NCI-H82 treated with DMSO at 0.1 percent for 48 hours (cell line): Measurements from ENCODE around the gene ATG4B.

Source experiments
- DNase-seq: peaks from one replicate; lab custom pipeline; 2025; ENCODE audit not compliant: unreplicated experiment; lab: John Stamatoyannopoulos, UW

Gene ATG4B

DNA sequence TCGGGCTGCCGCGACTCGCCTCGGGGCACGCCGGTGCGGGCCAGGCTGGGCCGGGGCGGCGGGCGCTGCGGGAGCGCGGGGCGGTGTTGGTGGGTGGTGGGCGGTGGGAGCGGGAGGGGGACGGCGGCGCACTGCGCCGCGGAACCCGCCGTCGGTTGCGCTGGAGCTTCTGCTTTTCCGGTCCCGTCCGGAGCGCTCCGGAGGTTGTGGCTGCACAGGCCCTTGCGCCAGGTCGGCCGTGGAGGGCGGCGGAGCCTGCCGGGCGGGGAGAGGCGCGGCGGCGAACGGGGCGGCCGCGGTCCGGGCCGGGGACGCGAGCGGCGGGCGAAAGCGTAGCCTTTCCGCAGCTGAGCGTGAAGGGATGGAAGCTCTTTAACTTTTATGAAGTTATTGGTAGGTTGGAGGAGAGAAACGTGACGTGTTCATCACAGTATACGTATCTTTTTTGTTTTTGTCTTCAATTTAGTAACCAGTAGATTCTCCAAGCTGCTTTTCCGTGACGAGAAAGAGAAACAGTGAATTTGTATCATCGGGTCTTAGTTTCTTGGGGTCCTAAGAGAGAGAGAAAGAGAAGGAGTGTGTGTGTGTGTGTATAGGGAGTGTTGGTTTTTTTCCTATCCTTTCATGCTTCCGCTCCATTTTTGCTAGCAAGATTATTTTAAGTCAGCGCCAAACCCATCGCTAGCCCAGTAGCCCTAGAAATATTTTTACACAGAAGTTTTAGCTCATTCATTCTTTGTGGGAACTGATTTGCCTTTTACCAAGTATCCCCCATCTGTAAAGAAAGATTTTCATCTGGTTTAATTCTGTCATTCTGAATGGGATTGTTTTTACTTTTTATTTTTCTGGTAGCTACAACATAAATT, 535 bp downstream of the ATG4B start:
- DNase-seq: no peak

DNA sequence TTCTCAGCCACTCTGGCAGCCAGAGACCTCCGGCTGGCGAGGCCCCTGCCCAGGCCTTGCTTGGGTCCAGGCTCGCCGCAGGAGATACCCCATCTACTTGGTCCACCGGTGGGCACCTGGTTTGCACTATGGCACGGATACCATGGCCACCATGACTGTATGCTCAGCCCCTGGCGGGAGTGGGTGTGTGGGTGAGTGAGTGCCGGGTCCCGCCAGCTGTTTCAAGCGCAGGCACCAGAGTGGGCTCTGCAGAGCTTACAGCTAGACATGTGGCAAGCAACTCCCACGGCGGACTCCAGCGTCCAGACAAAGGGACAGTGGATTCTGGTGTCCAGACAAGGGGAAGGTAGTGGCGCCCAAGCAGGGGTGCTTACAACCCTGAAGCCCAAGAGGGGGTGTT, 1.4 kb downstream of the ATG4B start:
- DNase-seq: no peak

DNA sequence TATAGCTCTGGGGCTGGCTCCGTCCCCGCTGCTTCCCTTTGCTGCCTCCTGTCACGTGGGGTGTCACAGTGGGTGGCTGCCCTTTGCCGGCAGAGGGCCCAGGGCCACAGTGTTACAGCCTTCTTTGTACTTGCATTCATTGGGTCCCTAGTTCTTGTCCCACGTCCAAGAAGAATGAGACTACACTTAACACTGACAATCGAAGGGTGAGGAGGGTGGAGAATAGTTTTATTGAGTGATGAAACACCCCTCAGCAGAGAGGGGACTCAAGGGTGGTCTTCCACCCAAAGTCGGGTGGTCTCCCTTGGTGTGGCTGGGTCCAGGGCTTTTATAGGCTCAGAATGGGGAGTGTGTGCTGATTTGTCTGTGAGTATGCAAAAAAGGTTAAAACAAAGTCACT, 1.9 kb downstream of the ATG4B start:
- DNase-seq: no peak

DNA sequence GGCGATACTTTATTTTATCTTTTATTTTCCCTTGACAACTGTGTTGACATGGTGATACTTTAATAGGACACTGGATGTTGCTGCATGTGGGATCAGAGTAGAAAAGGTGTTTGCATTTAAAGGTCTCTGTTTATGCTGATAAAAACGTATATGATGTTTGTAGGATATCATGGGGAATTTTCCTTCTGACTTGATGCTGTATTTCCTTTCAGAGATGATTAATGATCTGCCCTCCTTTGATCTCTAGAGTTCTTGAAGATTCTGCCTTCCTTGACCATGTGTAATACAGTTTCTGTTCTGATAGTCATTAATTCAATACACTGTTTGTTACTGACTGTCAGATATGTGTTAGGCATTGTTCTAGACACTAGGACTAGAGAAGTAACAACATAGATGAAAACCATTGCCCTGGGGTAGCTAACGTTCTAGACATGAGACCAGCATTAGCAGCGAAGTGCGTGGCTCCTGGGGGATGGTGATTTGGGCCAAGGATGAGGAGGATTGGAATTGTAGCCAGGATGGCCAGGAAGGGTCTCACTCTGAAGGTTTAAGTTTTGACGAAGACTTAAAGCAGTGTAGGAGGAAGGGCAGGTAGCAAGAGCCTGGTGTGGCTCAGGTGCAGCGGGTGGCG, 2.8 kb downstream of the ATG4B start:
- no peak for DNase-seq

- DNase-seq: no peak
Measured at GRCh38 chr2:241641631-241642030, 4.1 kb downstream of the ATG4B start.

DNA sequence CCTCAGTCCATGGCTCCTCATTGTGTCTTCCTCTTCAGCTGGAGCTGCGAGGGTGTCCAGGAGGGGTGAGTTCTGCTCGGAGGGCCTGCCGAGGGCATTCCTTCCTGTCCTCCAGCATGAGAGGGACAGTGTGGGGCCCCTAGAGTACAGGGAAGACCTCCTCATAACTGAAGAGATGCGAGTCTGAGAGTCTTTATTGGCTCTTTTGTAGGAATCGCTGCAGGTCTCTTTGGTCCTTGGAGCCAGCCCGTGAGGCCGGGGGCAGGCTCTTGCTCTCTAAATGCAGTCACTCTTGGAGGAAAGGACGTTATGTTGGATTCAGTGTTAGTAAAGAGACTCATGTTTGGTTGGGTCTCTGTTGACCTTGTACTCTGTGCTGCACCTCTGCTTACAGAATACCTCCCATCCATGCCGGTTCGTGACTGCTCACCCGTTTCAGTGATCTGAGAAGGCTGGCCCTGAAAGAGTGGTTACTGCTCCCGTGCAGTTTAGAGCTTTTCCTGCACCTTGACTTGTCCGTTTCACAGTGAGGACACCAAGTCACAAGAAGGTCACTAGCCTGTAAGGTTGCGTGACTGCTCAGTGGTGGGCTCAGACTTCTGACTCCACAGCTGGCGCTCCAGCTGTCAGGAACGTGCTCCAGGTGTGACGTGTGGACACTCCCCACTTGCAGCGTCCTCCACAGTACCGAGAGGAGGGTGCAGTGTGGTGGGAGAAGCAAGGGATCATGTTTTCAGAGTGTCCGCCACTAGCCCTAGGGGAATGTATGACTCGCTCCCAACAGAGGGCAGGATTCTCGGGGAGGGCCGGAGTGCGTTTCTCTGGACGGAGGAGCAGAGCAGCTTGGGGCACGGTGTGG, 7.8 kb downstream of the ATG4B start:
- no peak for DNase-seq

GRCh38 chr2:241645915-241646645, 8.6 kb downstream of the ATG4B start:
- DNase-seq: no peak

DNA sequence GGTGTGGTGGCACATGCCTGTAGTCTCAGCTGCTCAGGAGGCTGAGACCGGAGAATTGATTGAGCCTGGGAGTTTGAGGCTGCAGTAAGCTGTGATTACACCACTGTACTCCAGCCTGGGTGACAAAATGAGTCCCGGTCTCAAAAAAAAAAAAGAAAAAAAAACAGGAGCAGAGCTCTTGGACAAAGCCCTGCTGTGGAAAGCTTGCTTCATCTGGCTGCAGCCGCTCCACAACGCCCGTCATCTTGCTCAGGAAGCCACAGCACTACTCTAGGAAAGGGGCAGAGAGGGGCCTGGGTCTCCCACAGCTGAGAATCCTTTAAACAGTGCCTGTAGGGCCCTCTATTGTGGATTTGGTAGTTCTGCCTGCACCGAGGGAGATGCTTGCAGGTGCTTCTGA, 11.0 kb downstream of the ATG4B start:
- no peak for DNase-seq

DNA sequence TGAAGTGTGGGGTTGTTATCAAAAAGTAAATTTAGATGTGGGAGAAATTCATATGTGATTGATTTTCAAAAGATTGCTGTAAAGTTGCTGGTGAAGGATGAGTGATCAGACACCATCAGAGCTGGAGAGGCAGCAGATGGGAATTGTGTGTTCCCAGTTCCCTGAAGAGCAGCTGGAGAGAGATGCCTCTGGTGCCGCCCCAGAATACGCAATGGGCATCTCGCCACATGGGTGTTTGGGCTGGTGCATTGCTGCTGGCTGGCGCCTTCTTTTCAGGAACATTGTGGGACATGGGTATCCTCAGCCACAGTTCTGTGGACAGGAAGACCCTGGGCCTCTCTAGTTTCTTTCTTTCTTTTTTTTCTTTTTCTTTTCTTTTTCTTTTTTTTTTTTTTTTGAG, 11.9 kb downstream of the ATG4B start:
- no peak for DNase-seq

- DNase-seq: no peak
Measured at GRCh38 chr2:241649927-241650326, 12.4 kb downstream of the ATG4B start.

GRCh38 chr2:241652142-241652541, 14.6 kb downstream of the ATG4B start:
- no peak for DNase-seq

DNA sequence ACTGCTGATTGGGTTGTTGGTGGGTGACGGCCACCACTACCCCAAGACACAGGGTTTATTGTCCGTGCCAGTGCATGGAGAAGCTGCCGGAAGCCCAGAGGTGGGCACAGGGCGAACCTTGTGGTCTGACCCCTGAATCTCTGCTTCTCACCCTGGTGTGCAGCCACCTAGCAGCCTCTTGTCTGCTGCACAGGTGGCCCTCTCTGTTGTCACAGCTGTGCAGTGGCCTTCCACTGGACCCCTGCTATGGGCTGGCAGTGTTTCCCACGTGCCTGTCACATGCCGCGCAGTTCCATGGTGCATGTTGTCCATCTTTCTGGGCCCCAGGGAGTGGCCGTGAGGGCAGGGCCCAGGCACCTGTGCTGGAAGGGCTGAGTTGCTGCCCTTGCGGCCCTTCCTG, 15.2 kb downstream of the ATG4B start:
- DNase-seq: no peak

DNA sequence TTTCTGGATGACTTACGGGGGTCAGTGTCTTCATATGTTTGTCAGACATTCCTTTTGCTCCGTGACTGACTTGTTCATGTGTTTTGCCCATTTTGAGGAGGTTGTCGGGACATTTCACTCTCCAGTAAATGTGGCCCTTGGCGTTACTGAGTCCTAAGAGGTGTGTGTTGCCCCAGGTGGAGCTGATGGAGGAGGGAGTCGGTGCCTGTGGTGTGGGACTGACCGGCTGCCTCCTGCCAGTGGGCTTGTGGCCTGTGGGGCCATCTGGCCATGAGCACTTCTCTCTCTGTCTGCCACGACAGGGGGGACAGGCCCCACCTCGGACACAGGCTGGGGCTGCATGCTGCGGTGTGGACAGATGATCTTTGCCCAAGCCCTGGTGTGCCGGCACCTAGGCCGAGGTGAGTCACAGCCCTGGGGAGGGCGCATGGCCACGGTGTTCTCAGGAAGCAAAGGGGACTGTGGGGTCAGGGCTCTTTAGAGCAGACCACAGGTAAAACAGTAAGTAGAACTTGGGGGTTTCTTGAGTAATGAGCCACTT, 15.8 kb downstream of the ATG4B start:
- DNase-seq: no peak

GRCh38 chr2:241654551-241654950, 17.1 kb downstream of the ATG4B start:
- no peak for DNase-seq

DNA sequence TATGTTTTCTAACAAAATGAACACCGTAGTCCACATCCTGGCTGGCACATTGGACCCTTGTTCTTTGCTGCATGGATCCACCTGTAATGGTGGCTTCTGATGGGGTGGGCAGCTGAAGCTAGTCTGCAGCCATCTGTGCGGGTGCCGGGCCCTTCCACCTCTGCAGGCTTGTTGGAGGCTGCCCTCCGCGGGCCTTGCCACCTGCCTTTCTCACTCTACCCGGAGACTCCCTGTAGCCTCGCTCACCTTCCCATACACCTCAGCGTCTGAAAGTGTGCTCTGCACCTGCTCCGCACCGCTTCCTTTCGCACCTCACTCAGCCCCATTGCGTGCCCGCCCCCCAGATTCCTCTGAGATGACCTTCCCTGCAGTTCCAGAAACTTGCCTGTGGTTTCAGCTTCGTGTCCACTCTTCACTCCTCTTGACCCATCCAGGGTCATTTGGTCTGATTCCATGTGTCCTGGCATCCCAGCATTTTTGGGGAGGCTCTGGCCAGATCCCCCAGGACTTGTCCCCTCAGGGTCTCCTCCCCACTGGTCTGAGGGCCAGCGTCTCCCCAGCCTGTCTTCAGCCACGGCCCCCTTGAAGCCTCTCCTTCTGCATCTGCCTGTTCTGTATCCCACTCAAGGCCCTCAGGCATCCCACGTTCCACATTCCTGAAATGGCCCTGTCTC, 18.2 kb downstream of the ATG4B start:
- DNase-seq: no peak

- DNase-seq: no peak
Measured at GRCh38 chr2:241656190-241656741, 18.8 kb downstream of the ATG4B start.

- DNase-seq: no peak
Measured at GRCh38 chr2:241657786-241658254, 20.3 kb downstream of the ATG4B start.

- no peak for DNase-seq
Measured at GRCh38 chr2:241658296-241658695, 20.8 kb downstream of the ATG4B start.

DNA sequence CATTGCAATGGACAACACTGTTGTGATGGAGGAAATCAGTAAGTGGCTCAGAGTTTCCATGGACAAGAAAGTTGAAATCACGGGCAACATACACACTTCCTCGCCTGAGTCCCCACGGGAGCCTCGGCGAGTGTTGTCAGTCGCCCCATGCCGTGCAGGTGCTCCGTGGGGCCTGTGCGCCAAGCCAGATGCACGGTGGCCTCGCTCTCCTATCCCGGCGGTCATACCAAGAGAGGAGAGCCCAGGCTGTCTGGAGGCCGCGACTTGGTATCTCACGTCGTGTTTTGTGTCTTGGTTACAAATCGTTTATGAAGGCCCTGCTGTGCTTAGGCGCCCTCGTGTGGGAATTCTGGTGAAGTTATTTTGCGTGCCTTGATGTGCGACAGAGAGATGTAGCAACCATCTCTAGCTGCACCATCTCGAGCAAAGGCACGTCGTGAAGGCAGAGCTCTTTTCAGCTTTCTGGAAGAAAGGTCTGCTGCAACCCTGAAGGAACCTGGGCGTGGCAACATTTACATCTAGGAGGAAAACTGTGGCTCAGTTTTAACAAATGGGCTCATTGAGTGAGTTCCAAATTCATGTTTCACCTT, 21.8 kb downstream of the ATG4B start:
- DNase-seq: peak; percentile 19
